ENCODE results near the gene LRRFIP1.
"Not testable (repeated sequence)": the region's sequence is repeated elsewhere in the genome, so short reads cannot be mapped to it uniquely, and the experiment has no call there.

The LRRFIP1 gene

GRCh38 chr2:237757616-237758015, 130.2 kb downstream of the LRRFIP1 start:
- no peak for DNase-seq (ENCODE audit: low read depth)
- no peak for TF ChIP-seq CTCF (IDR thresholded peaks at IDR 0.05; ENCODE audit: insufficient read depth, low read depth, low read length, missing control alignments)

DNA sequence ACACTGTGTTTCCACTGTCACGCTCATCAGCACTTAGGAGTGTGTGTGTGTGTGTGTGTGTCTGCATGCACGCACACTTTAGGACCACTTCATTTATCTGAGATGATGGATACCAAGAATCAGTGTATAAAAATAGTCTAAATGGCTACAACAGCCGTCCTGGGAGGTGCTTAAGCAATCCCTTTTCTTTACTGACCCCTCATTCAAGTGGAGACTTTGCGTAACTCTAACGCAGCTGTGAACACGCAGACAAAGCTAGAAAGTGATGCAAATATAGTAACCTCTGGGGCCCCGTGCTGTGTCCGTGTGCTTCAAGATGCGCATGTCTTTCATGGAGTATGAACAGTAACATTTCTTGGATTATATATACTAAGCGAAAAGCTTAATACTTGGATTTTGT, 130.8 kb downstream of the LRRFIP1 start:
- H3K4me3 ChIP-seq (ENCODE audit: low read length): no peak overlapping the region
- no peak for DNase-seq (ENCODE audit: low read depth)
- no peak for TF ChIP-seq CTCF (IDR thresholded peaks at IDR 0.05; ENCODE audit: insufficient read depth, low read depth, low read length, missing control alignments)

More at GRCh38 chr2:237757616-237758015, 130.2 kb downstream of the LRRFIP1 start:
- H3K4me3 ChIP-seq (ENCODE audit: low read length): no peak overlapping the region

GRCh38 chr2:237759176-237759575, 131.8 kb downstream of the LRRFIP1 start:
- no peak for TF ChIP-seq CTCF (IDR thresholded peaks at IDR 0.05; ENCODE audit: insufficient read depth, low read depth, low read length, missing control alignments)
- no peak overlapping the region for H3K4me3 ChIP-seq (ENCODE audit: low read length)
- no peak for DNase-seq (ENCODE audit: low read depth)

- no peak for DNase-seq (ENCODE audit: low read depth)
- H3K4me3 ChIP-seq (ENCODE audit: low read length): no peak overlapping the region
- no peak for TF ChIP-seq CTCF (IDR thresholded peaks at IDR 0.05; ENCODE audit: insufficient read depth, low read depth, low read length, missing control alignments)
Measured at GRCh38 chr2:237760506-237761502, 133.4 kb downstream of the LRRFIP1 start.

GRCh38 chr2:237762291-237763182, 135.2 kb downstream of the LRRFIP1 start:
- not testable (repeated sequence) for DNase-seq (ENCODE audit: low read depth)

DNA sequence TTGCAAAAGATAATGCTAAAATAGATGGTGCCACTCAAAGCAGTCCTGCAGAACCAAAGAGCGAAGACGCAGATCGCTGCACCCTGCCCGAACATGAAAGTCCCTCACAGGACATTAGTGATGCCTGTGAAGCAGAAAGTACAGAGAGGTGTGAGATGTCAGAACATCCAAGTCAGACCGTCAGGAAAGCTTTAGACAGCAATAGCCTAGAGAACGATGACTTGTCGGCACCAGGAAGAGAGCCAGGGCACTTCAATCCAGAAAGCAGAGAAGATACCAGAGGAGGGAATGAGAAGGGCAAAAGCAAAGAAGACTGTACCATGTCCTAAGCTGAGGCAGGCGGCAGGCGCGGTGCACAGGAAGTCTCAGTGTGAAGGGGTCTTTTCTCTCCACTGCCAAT, 136.4 kb downstream of the LRRFIP1 start:
- TF ChIP-seq CTCF (IDR thresholded peaks at IDR 0.05; ENCODE audit: insufficient read depth, low read depth, low read length, missing control alignments): no peak

More at GRCh38 chr2:237762291-237763182, 135.2 kb downstream of the LRRFIP1 start:
- not testable (repeated sequence) for H3K4me3 ChIP-seq (ENCODE audit: low read length)

DNA sequence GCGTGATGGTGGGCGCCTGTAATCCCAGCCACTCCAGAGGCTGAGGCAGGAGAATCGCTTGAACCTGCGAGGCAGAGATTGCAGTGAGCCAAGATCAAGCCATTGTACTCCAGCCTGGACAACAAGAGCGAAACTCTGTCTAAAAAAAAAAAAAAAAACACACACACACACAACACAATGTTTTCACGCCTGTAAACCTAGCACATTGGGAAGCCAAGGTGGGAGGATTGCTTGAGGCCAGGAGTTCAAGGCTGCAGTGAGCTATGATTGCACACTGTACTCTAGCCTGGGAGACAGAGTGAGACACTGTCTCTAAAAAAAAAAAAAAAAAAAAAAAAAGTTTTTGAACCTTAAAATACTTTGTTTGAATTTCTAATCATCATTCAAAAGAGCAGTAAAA, 137.7 kb downstream of the LRRFIP1 start:
- H3K4me3 ChIP-seq (ENCODE audit: low read length): not testable (repeated sequence)

More for the DNA sequence above, 136.4 kb downstream of the LRRFIP1 start:
- DNase-seq (ENCODE audit: low read depth): no peak
- H3K4me3 ChIP-seq (ENCODE audit: low read length): no peak overlapping the region

More for the DNA sequence above, 137.7 kb downstream of the LRRFIP1 start:
- not testable (repeated sequence) for DNase-seq (ENCODE audit: low read depth)

Measured in epithelial cell of esophagus (primary cell).